GM12892 (cell line): Measurements from ENCODE around the gene PEX26.

Source experiments
- DNase-seq: peaks from one replicate; pipeline ENCODE4 v3.0.0; 2011; ENCODE audit not compliant: insufficient read length
- FAIRE-seq: peaks from 2 replicates; lab custom pipeline; 2011; peaks lifted over from hg19 to GRCh38; lab: Jason Lieb, UNC
- POLR2A ChIP-seq: IDR thresholded peaks from 2 replicates; pipeline ENCODE4 v1.6.1; 2011; ENCODE audit warnings: low read depth, low read length, control low read depth
- POLR2AphosphoS5 ChIP-seq: IDR thresholded peaks from 2 replicates; pipeline ENCODE4 v1.6.1; 2011; ENCODE audit warnings: low read depth, low read length, control low read depth
- TAF1 ChIP-seq: IDR thresholded peaks from 2 replicates; pipeline ENCODE4 v1.6.1; 2011; ENCODE audit warnings: low read depth, mild to moderate bottlenecking, control low read depth, low read length, borderline replicate concordance

Gene PEX26

DNA sequence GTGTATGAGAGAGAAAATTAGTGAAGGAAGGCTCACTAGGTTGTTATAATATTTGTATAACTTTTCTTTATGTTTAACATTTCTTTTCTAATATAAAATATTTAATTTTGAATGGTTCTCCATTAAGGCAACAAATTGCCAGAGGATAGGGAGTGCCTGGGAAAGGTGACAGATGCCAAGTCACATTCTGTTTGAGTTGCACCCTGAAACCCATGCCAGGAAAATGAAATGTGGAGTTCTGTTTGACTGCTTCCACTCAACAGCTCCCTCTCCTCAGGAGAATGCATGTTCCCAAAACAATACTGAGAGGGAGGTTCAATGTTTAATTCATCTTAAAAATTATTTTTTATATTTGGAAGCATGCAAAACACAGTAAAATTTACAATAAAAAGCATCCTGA lies 66.3 kb downstream of the PEX26 start:
- no peak for DNase-seq
- no peak for FAIRE-seq
- no peak for TF ChIP-seq POLR2A
- no peak for TF ChIP-seq TAF1
- no peak for TF ChIP-seq POLR2AphosphoS5

DNA sequence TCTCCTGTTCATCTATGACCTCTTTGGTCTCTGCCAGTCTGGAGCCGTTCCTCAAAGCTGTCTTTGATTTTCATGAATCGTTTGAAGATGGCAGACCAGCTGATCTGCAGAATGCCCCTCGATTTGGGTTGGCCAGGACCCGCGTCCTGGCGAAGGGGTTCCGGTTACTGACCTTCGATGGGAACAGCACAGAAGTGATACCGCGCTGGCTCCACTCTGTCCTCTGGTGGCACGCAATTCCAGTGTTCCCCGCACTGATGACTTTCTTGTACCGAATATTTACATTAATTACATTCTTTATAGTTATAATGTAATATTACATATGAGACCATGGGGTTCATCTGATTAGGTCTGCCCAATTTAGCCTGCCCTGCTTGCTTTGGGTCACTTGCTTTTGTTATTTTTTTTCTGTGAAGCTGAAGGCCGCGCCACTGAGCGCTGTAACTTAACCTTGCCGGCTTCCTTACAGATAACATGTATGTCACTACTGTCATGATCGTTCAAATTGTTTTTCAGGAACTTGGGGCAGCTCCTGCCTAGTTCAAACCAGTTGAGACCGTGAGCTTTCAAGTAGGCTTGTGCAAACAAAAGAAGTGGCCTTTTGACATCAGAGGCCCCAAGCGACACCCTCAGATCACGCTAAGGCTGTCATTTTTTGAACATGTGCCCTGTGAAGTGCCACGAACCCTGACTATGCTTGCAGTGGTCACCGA lies 68.0 kb downstream of the PEX26 start:
- TF ChIP-seq POLR2A: no peak
- TF ChIP-seq TAF1: no peak
- TF ChIP-seq POLR2AphosphoS5: no peak
- DNase-seq (no peak), FAIRE-seq (no peak)

DNA sequence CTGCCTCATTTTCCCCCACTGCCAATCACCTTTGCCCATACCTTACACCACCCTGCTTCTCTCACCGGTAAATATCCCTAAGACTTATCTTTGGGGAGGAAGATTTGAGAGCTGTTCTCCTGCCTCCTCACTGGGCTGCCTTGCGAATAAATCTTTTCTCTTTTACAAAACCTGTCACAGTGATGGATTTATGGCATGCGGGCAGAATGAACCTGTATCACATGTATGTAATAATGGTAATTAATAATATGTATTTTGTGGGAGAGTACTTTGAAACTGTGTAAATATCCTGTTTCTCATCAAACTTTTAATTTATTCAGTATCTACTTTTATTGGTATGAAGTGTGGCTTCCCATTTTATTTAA lies 68.6 kb downstream of the PEX26 start:
- DNase-seq: no peak
- FAIRE-seq: no peak
- TF ChIP-seq POLR2A: no peak
- TF ChIP-seq TAF1: no peak
- no peak for TF ChIP-seq POLR2AphosphoS5

DNA sequence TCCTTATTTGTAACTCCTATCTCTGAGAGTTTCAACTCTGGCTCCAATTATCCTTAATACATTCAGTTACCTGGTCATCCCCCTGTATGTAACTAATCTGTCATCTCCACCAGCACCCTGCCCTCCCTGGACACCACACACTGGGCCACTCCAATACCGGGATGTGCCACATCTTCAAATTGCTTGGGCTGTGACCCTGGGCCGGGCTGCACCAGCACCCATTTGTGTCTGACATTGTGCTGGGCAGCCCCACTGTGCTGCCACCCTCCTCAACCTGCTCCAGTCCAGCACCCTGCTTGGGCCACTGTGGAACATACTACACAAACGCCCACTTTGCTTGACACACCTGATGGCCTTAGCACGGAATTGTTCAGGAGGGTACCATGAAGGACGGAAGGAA lies 70.0 kb downstream of the PEX26 start:
- no peak for DNase-seq
- TF ChIP-seq POLR2AphosphoS5 (no peak), TAF1 (no peak), POLR2A (no peak)
- no peak for FAIRE-seq

DNA sequence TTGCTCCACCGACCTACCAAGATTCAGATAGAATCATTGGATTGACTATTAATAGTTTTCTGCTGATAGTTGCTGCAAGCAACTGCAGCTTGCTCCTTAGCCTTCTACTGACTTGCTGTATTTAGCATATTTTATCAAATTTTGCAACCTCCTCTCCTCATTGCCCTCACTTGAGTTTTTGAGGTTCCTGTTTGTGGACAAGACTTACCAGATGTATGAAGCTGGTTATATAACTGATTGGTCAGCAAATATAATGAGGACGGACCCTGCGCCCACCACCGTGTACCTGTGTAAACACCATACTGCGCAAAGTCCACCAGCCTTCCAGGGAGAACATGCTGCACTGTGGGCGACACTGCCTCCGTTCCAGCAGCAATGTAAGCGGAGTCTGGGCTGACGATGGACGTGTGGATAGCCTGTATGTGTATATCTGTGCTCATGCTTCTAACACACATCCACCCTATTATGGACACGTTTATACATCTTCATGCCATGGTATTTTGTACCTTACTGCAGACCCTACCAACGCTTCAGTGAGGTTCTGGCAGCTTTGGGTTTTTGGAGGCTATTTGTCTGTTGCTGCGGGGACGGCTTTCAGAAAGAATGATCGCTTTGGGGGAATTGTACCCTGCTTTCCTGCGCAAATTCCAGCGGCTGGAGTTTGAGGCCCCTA lies 70.6 kb downstream of the PEX26 start:
- peak; percentile 90 for FAIRE-seq
- no peak for TF ChIP-seq POLR2A
- TF ChIP-seq POLR2AphosphoS5: no peak
- no peak for TF ChIP-seq TAF1
- no peak for DNase-seq

DNA sequence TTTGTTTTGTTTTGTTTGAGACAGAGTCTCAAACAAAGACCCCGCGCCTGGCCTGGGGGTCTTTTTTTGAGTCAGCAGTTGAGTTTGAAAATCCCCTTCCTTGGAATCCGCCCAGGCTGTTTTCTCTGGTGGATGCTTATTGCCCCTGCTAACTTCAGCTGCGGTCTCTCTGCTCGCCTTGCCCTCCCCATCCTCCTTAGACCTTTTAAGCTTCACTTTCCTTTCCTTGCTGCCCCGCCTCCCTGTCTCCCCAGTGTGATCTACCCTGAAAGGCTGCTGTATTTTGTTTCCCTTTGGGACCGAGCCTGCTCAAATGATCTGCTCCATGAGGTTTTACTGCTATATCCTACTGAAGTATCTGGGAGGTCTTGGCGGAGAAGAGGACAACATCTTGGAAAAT lies 74.7 kb downstream of the PEX26 start:
- TF ChIP-seq POLR2A: no peak
- TF ChIP-seq POLR2AphosphoS5: no peak
- TF ChIP-seq TAF1: no peak
- no peak for DNase-seq
- FAIRE-seq: no peak

DNA sequence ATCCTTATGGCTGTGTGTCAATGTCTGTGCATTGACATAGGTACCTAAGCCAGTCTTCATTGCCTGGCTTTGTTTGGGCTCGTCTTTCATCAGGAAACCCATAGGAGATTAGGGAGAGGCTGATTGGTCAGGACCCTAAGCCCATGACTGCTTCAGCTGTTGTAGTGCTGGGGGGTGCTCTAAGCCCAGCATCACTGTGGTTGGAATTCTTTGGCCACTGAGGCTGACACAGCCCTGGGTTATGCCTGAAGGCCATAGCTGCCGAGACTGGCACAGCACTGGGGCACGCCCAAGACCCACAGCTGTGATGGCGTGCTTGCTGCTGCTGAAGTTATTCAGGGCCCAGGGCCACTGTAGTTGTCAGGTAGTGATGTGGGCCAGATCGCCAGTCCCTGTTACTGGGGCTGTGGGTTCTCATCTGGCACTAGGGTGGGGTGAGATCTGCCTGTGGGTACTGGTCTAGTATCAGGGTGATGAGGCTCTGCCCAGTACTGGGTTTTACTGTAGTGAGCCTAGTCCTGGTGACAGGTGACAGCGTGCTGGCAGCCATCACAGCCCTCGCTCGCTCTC lies 77.1 kb downstream of the PEX26 start:
- no peak for FAIRE-seq
- TF ChIP-seq POLR2A: no peak
- TF ChIP-seq TAF1: no peak
- no peak for TF ChIP-seq POLR2AphosphoS5
- no peak for DNase-seq
